ENCODE results near the gene MVB12B. TPM values are rescaled to one million over a fixed set of nuclear protein-coding genes. Genes with fewer than 3 reads are reported as not detected.

Gene MVB12B
- total RNA-seq, 1 experiment from 2014 or later, result 5.8 TPM

GRCh38 chr9:126487856-126488255 lies 161.2 kb downstream of the MVB12B start:
- no peak for DNase-seq

More at GRCh38 chr9:126487856-126488255, 161.2 kb downstream of the MVB12B start:
- Histone ChIP-seq H4K5ac (ENCODE audit: insufficient read length, low read depth, low read length) (no peak overlapping the region), H2AK5ac (ENCODE audit: insufficient read length, low read length) (no peak overlapping the region), H3K4ac (ENCODE audit: low read depth, low read length) (no peak overlapping the region), H3T11ph (ENCODE audit: low read length) (no peak overlapping the region), H3K4me2 (ENCODE audit: insufficient read depth, insufficient read length, low read length) (no peak overlapping the region), H3K79me1 (ENCODE audit: insufficient read depth, low read depth, low read length, poor library complexity, severe bottlenecking) (no peaks in the 10 kb centered on the region), H3K4me1 (ENCODE audit: insufficient read depth, low read length) (no peaks in the 10 kb centered on the region), H3K14ac (ENCODE audit: insufficient read depth, low read length) (no peak overlapping the region), H4K91ac (ENCODE audit: insufficient read length, low read depth, low read length) (no peak overlapping the region), H3K9me3 (ENCODE audit: control insufficient read depth, low read depth, low read length) (no peaks in the 10 kb centered on the region), H2BK20ac (ENCODE audit: low read depth, low read length, poor library complexity, severe bottlenecking) (no peak overlapping the region), H3K56ac (ENCODE audit: insufficient read length, low read depth, low read length) (no peak overlapping the region), H3K27me3 (ENCODE audit: insufficient read depth, low read length) (no peaks in the 10 kb centered on the region), H3K18ac (ENCODE audit: insufficient read length, low read depth, low read length) (no peak overlapping the region), H3K23me2 (ENCODE audit: insufficient read length, low read depth, low read length, poor library complexity, severe bottlenecking) (no peaks in the 10 kb centered on the region), H4K20me1 (ENCODE audit: control insufficient read depth, insufficient read depth, insufficient read length) (no peaks in the 10 kb centered on the region), H2BK12ac (ENCODE audit: insufficient read length, low read depth, low read length) (no peak overlapping the region), H3K9ac (ENCODE audit: extremely low read depth, insufficient read length, low read length) (no peak overlapping the region), H4K8ac (replicated peaks; ENCODE audit: insufficient read length, low read depth, low read length) (no peak overlapping the region), H3K79me2 (ENCODE audit: insufficient read depth, low read length) (no peaks in the 10 kb centered on the region), H3K27ac (ENCODE audit: insufficient read length, low read depth, low read length) (no peak overlapping the region), H2BK5ac (ENCODE audit: insufficient read length, low read length) (no peak overlapping the region), H2AFZ (ENCODE audit: low read length) (no peak overlapping the region), H2BK15ac (ENCODE audit: low read depth, low read length) (no peak overlapping the region), H2BK120ac (ENCODE audit: low read depth, low read length, poor library complexity, severe bottlenecking) (no peak overlapping the region), H3K23ac (ENCODE audit: insufficient read length, low read depth, low read length) (no peak overlapping the region)
- Mint-ChIP-seq H3K4me1 (peaks cover 9 to 13% of the 10 kb centered on the region in 2 experiments), H3K9me3 (no peaks in the 10 kb centered on the region; a peak in 1 of 5 replicates), H3K27ac (no peak overlapping the region), H3K27me3 (ENCODE audit: low read depth) (peaks cover 4% of the 10 kb centered on the region), H3K4me3 (no peak overlapping the region), H3K36me3 (ENCODE audit: insufficient read depth in 1 of 3, low read depth in 3 of 3) (no peaks in the 10 kb centered on the region)
- no peak for TF ChIP-seq CTCF (conservative IDR thresholded peaks at IDR 0.05)
- WGBS (ENCODE audit: extremely low coverage, insufficient read length, low lambda C conversion rate), result no CpG with 5 or more reads among the region's 12 CpGs
